Forelimb muscle (tissue), 1 donor: ENCODE data around the gene TMED3. TPM values are rescaled to one million over a fixed set of nuclear protein-coding genes. Genes with fewer than 3 reads are reported as not detected.

Source experiments
- polyA plus RNA-seq: library from polyadenylated mRNA; unstranded; fragments of 120-200 nt; gene quantifications from one replicate; pipeline ENCODE4 v1.2.1, GENCODE V29; 2013; ENCODE audit not compliant: insufficient read length

TMED3 gene
- polyA plus RNA-seq, 1 donor = 34.1 TPM

Other genes with a start within 250 kb of the TMED3 start
- 0.13 TPM for gene RASGRF1, start 220.3 kb upstream of the TMED3 start, polyA plus RNA-seq
- not detected for gene ANKRD34C, start 28.4 kb upstream of the TMED3 start, polyA plus RNA-seq
- 1.3 TPM for gene MINAR1, start 121.2 kb downstream of the TMED3 start, polyA plus RNA-seq